ENCODE results near the gene RPL34.

DNA sequence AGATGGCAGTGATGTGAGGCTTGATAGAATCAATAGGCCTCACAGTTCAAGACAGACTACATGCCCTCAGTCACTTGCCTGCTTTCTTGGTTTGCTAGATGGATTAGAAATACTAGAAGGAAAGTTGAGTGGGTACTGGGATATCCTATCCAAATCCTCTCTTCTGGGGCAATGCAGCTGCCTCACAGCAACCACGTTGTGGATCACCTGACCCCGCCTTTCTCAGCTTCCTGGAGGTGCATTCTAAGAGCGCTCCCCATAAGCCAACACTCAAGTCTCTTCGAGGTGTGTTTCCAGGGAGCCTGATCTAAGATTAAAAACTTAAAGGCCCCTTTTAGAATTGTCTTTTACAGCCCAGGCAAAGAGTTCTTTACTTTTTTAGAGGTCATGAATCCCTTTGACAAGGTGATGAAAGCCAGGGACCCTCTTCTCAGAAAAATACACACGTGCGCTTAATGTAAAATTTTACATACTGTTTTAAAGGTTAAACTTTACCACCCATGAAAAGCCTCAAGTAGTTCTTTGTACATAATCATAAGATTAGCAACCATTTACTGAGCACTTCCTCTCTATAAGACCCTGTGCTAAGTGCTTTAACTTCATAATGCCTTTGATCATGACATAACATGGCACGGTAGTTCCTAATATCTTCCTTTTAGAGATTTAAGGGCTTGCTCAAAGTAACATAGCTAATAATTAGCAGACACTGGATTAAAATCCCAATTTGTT lies 840 bp upstream of the RPL34 start:
- TF ChIP-seq, protein P1, sequence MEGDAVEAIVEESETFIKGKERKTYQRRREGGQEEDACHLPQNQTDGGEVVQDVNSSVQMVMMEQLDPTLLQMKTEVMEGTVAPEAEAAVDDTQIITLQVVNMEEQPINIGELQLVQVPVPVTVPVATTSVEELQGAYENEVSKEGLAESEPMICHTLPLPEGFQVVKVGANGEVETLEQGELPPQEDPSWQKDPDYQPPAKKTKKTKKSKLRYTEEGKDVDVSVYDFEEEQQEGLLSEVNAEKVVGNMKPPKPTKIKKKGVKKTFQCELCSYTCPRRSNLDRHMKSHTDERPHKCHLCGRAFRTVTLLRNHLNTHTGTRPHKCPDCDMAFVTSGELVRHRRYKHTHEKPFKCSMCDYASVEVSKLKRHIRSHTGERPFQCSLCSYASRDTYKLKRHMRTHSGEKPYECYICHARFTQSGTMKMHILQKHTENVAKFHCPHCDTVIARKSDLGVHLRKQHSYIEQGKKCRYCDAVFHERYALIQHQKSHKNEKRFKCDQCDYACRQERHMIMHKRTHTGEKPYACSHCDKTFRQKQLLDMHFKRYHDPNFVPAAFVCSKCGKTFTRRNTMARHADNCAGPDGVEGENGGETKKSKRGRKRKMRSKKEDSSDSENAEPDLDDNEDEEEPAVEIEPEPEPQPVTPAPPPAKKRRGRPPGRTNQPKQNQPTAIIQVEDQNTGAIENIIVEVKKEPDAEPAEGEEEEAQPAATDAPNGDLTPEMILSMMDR (IDR thresholded peaks at IDR 0.05; ENCODE audit: low read depth, low read length, poor library complexity, severe bottlenecking), result no peak
- TF ChIP-seq EZH2phosphoT487 (IDR thresholded peaks at IDR 0.05; ENCODE audit: borderline replicate concordance, low read length), result no peak
